ENCODE data around the gene TNN. TPM values are rescaled to one million over a fixed set of nuclear protein-coding genes. Genes with fewer than 3 reads are reported as not detected.

TNN gene
- total and polyA plus RNA-seq, 8 donors = 0.38 to 2.5 (median 1.9) TPM; not detected in 1

DNA sequence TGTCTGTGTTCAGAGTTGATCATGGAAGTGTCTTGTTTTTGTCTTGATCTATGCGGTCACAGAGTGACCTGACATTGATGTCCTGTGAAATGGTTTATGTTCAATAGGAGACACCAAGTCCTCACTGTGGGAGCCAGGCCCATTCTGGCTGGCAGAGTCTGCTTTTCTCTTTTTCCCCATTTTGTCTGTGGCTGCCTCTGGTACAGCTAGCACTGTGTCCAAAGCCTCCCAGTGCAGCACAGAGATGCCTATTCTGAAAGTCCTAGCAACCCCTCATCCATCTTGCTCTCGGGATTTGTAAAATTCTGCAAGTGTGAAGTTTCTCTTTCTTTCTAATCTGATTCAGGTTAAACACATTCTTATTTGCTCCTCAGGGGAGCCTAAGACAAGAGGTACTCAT is 14.3 kb downstream of the TNN start:
- DNase-seq = no peak
- Histone ChIP-seq H3K4me1 (no peaks in the 10 kb centered on the region), H3K27ac (no peak overlapping the region), H3K4me3 (no peak overlapping the region), H3K27me3 (no peaks in the 10 kb centered on the region), H3K36me3 (no peaks in the 10 kb centered on the region), H3K9me3 (no peaks in the 10 kb centered on the region)
- intact Hi-C loops (cut with DNase I) = no loop called here
- no peak for TF ChIP-seq CTCF (IDR thresholded peaks at IDR 0.05)
- no peak for ATAC-seq

- Histone ChIP-seq H3K27me3 (no peaks in the 10 kb centered on the region), H3K4me3 (no peak overlapping the region), H3K27ac (no peak overlapping the region), H3K9me3 (no peaks in the 10 kb centered on the region), H3K36me3 (no peaks in the 10 kb centered on the region), H3K4me1 (no peaks in the 10 kb centered on the region)
- no peak for TF ChIP-seq CTCF (IDR thresholded peaks at IDR 0.05)
- ATAC-seq (no peak), DNase-seq (no peak)
- intact Hi-C loops (cut with DNase I) = no loop called here
Observed at GRCh38 chr1:175088525-175088951, 20.9 kb downstream of the TNN start.

DNA sequence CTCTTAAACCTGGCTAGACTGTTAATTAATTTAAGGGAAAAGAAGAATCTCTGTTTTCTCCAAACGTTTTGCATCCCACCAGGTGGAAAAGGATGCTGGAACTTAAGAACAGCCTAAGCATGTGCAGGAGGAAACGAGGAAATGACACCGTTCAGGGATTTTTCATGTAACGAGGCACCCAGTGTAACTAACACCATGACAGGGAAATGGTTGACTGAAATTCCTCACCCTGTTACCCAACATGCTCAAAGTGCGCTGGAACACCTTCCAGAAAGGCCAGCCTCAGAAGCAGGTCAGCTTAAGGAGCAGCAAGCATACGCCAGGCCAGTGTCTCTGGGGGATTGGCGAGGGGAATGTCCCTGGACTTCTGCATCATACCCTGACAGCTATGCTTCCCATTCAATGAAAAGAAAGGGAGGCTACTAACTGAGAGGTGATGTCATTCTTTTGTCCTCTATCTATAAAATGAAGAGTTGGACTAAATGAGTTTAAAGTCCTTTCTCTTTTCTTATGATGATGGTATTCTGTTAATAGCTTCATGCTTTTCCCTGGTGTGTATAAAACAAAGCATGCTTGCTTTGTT is 21.6 kb downstream of the TNN start:
- Histone ChIP-seq H3K4me1 (no peaks in the 10 kb centered on the region), H3K27ac (no peak overlapping the region), H3K4me3 (no peak overlapping the region), H3K9me3 (no peaks in the 10 kb centered on the region), H3K27me3 (no peaks in the 10 kb centered on the region), H3K36me3 (no peaks in the 10 kb centered on the region)
- no peak for TF ChIP-seq CTCF (IDR thresholded peaks at IDR 0.05)
- DNase-seq (no peak), ATAC-seq (no peak)
- intact Hi-C loops (cut with DNase I) = no loop called here

DNA sequence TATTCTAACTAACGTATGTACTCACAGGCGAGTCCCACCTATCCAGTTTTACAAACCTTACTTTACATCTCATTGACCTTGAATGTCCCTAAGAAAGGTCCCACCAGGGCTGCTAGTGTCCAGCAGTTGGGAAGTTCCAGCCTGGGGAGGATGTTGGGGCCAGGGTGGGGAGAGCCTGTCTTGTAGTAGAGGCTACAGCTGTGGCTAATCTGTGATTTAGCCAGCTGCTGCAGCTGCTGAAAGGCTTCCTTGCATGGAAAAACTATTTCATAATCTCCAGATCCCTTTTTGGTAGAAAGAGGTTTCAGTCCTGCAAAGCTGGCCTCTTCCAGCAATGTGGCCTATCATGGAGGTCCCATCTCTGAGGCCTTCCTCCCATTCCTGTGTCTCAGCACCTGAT is 23.1 kb downstream of the TNN start:
- DNase-seq (peak in 1 of 4 donors; percentile 15), ATAC-seq (no peak)
- intact Hi-C loops (cut with DNase I) = no loop called here
- Histone ChIP-seq H3K27ac (no peak overlapping the region), H3K27me3 (no peaks in the 10 kb centered on the region), H3K9me3 (no peaks in the 10 kb centered on the region), H3K36me3 (no peaks in the 10 kb centered on the region), H3K4me3 (no peak overlapping the region), H3K4me1 (no peaks in the 10 kb centered on the region)
- TF ChIP-seq CTCF (IDR thresholded peaks at IDR 0.05) = no peak

DNA sequence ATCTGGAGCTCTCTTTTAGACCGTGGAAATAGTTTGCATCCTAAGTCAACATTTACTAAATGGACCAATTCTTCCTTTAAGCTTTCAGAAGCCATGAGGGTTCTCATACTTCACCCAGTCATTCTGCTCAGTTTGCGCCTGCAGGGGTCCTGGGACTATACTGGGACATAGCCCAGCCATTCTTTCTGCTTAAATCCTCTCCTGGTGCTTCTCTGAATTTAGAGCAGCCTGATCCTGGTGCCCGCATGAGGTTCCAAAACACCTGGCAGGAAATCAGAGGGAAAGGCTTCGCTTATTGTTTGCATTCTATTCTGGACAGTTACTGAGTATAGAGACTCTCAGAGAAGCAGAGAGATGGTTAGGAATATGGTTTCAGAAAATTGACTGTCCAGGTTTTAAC is 27.0 kb downstream of the TNN start:
- H3K4me3 ChIP-seq = no peak overlapping the region
- H3K27me3 ChIP-seq = no peaks in the 10 kb centered on the region
- ATAC-seq (no peak), DNase-seq (no peak)
- H3K4me1 ChIP-seq = no peaks in the 10 kb centered on the region
- intact Hi-C loops (cut with DNase I) = no loop called here
- no peak overlapping the region for H3K27ac ChIP-seq
- TF ChIP-seq CTCF (IDR thresholded peaks at IDR 0.05) = no peak
- H3K36me3 ChIP-seq = no peaks in the 10 kb centered on the region
- no peaks in the 10 kb centered on the region for H3K9me3 ChIP-seq

All from left lung (tissue), 10 donors.